Measurements from ENCODE around the gene RASSF5.

DNA sequence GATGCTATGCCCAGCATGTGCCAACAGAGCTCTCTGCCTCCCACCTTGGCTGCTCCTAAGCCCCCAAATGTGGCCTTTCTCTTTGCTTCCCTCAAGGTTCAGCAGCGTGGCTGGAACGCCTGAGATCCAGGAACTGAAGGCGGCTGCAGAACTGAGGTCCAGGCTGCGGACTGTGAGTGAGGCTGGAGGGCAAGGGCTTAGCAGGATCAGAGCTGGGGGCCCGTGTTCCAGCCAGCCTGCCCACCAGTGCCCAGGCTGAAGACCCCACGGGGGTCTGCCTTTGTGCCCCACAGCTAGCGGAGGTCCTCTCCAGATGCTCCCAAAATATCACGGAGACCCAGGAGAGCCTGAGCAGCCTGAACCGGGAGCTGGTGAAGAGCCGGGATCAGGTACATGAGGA, 22.4 kb upstream of the RASSF5 start:
- TF ChIP-seq, protein P1, sequence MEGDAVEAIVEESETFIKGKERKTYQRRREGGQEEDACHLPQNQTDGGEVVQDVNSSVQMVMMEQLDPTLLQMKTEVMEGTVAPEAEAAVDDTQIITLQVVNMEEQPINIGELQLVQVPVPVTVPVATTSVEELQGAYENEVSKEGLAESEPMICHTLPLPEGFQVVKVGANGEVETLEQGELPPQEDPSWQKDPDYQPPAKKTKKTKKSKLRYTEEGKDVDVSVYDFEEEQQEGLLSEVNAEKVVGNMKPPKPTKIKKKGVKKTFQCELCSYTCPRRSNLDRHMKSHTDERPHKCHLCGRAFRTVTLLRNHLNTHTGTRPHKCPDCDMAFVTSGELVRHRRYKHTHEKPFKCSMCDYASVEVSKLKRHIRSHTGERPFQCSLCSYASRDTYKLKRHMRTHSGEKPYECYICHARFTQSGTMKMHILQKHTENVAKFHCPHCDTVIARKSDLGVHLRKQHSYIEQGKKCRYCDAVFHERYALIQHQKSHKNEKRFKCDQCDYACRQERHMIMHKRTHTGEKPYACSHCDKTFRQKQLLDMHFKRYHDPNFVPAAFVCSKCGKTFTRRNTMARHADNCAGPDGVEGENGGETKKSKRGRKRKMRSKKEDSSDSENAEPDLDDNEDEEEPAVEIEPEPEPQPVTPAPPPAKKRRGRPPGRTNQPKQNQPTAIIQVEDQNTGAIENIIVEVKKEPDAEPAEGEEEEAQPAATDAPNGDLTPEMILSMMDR (optimal IDR thresholded peaks at IDR 0.05 in 1 of 3, IDR thresholded peaks at IDR 0.05 in 1 of 3, conservative IDR thresholded peaks at IDR 0.05 in 1 of 3; ENCODE audit: extremely low read depth in 1 of 3, insufficient read depth in 2 of 3, low read length in 3 of 3) = no peak
- no peak for TF ChIP-seq EZH2 (IDR thresholded peaks at IDR 0.05; ENCODE audit: low read length)

Data from keratinocyte (primary cell).